COLO668 (cell line): ENCODE results near the gene TNPO1.
"Not testable (repeated sequence)": the region's sequence is repeated elsewhere in the genome, so short reads cannot be mapped to it uniquely, and the experiment has no call there.

Experiments used
- DNase-seq: peaks from one replicate; lab custom pipeline; 2025; ENCODE audit not compliant: unreplicated experiment; lab: John Stamatoyannopoulos, UW

TNPO1 gene

GRCh38 chr5:72816284-72817075 is at the start of gene TNPO1:
Gene TNPO1, plus strand, starts transcription at chr5:72816661. Its CDS starts 77 bp downstream, at chr5:72816738.
- peak; percentile 89 for DNase-seq

- DNase-seq = peak; percentile 62
Observed at GRCh38 chr5:72767289-72768010, 49.0 kb upstream of the TNPO1 start.

- no peak for DNase-seq
Observed at GRCh38 chr5:72770266-72770665, 46.2 kb upstream of the TNPO1 start.

GRCh38 chr5:72776684-72777083 is 39.8 kb upstream of the TNPO1 start:
- no peak for DNase-seq

- no peak for DNase-seq
Observed at GRCh38 chr5:72779520-72779919, 36.9 kb upstream of the TNPO1 start.

GRCh38 chr5:72783354-72783753 is 33.1 kb upstream of the TNPO1 start:
- no peak for DNase-seq

- no peak for DNase-seq
Observed at GRCh38 chr5:72784129-72784528, 32.3 kb upstream of the TNPO1 start.

- no peak for DNase-seq
Observed at GRCh38 chr5:72785801-72786200, 30.7 kb upstream of the TNPO1 start.

- no peak for DNase-seq
Observed at GRCh38 chr5:72786676-72787075, 29.8 kb upstream of the TNPO1 start.

- DNase-seq = no peak
Observed at GRCh38 chr5:72788866-72789505, 27.5 kb upstream of the TNPO1 start.

- DNase-seq = no peak
Observed at GRCh38 chr5:72790186-72790585, 26.3 kb upstream of the TNPO1 start.

- not testable (repeated sequence) for DNase-seq
Observed at GRCh38 chr5:72792662-72793061, 23.8 kb upstream of the TNPO1 start.

- DNase-seq = no peak
Observed at GRCh38 chr5:72796001-72796400, 20.5 kb upstream of the TNPO1 start.

GRCh38 chr5:72799721-72800120 is 16.7 kb upstream of the TNPO1 start:
- no peak for DNase-seq

- not testable (repeated sequence) for DNase-seq
Observed at GRCh38 chr5:72808637-72809036, 7.8 kb upstream of the TNPO1 start.

- DNase-seq = no peak
Observed at GRCh38 chr5:72811849-72812248, 4.6 kb upstream of the TNPO1 start.

- DNase-seq = no peak
Observed at GRCh38 chr5:72812488-72812887, 4.0 kb upstream of the TNPO1 start.

GRCh38 chr5:72814104-72814503 is 2.4 kb upstream of the TNPO1 start:
- DNase-seq = no peak

- DNase-seq = no peak
Observed at GRCh38 chr5:72814864-72815263, 1.6 kb upstream of the TNPO1 start.

- DNase-seq = no peak
Observed at GRCh38 chr5:72815580-72816283, 729 bp upstream of the TNPO1 start.

- DNase-seq = peak; percentile 51
Observed at GRCh38 chr5:72817076-72817481, 618 bp downstream of the TNPO1 start.
